ENCODE measurements around the gene B4GALT7.
"Not testable (repeated sequence)": the region's sequence is repeated elsewhere in the genome, so short reads cannot be mapped to it uniquely, and the experiment has no call there.

Gene B4GALT7

GRCh38 chr5:177599731-177600507, at the start of gene B4GALT7:
TSS of gene B4GALT7 (plus strand) at chr5:177600132. CDS start at chr5:177600211, 79 bp downstream.
- peak within 1 kb of the TSS; percentile 90 to 97 for H3K4me3 Mint-ChIP-seq
- DNase-seq (peak; percentile 80 to 87), ATAC-seq (peak; percentile 94)
- H3K9me3 Mint-ChIP-seq, result no peaks in the 10 kb centered on the region
- H3K27me3 Mint-ChIP-seq, result no peaks in the 10 kb centered on the region
- H3K4me1 Mint-ChIP-seq, result peaks cover 56% of the 10 kb centered on the region
- peak within 1 kb of the TSS; percentile 93 to 95 for H3K27ac Mint-ChIP-seq

- peaks cover 29% of the 10 kb centered on the region for H3K4me1 Mint-ChIP-seq
- H3K4me3 Mint-ChIP-seq, result peak overlapping the region; percentile 86 to 89
- no peak for ATAC-seq
- DNase-seq, result no peak
- H3K27ac Mint-ChIP-seq, result peak overlapping the region in 1 of 2 donors; percentile 79
- H3K9me3 Mint-ChIP-seq, result no peaks in the 10 kb centered on the region
- H3K27me3 Mint-ChIP-seq, result no peaks in the 10 kb centered on the region
These were observed 47.0 kb upstream of the B4GALT7 start for GRCh38 chr5:177552839-177553455.

GRCh38 chr5:177553671-177554429, 46.1 kb upstream of the B4GALT7 start:
- Mint-ChIP-seq H3K27me3 (no peaks in the 10 kb centered on the region), H3K4me3 (peak overlapping the region; percentile 86 to 89), H3K9me3 (no peaks in the 10 kb centered on the region), H3K4me1 (peaks cover 29% of the 10 kb centered on the region), H3K27ac (peak overlapping the region in 1 of 2 donors; percentile 78)
- DNase-seq, result peak; percentile 46
- ATAC-seq, result peak; percentile 65

GRCh38 chr5:177554474-177555111, 45.3 kb upstream of the B4GALT7 start, which contains the start of gene FAM193B:
TSS of gene FAM193B (minus strand) at chr5:177554563. CDS start at chr5:177554458, 105 bp downstream.
- Mint-ChIP-seq H3K27me3 (no peaks in the 10 kb centered on the region), H3K4me3 (peak within 1 kb of the TSS; percentile 89 to 91), H3K4me1 (peaks cover 29% of the 10 kb centered on the region), H3K27ac (peak within 1 kb of the TSS; percentile 94 to 95), H3K9me3 (no peaks in the 10 kb centered on the region)
- ATAC-seq, result peak; percentile 98
- peak; percentile 93 to 97 for DNase-seq

GRCh38 chr5:177555228-177555627, 44.7 kb upstream of the B4GALT7 start:
- no peaks in the 10 kb centered on the region for H3K9me3 Mint-ChIP-seq
- ATAC-seq (no peak), DNase-seq (no peak)
- no peaks in the 10 kb centered on the region for H3K27me3 Mint-ChIP-seq
- H3K4me3 Mint-ChIP-seq, result peak overlapping the region; percentile 89 to 91
- peak overlapping the region in 1 of 2 donors; percentile 95 for H3K27ac Mint-ChIP-seq
- H3K4me1 Mint-ChIP-seq, result peaks cover 29% of the 10 kb centered on the region

- H3K27me3 Mint-ChIP-seq, result no peaks in the 10 kb centered on the region
- ATAC-seq, result no peak
- H3K9me3 Mint-ChIP-seq, result no peaks in the 10 kb centered on the region
- peak overlapping the region; percentile 10 to 89 for H3K4me3 Mint-ChIP-seq
- H3K27ac Mint-ChIP-seq, result no peak overlapping the region
- peaks cover 29% of the 10 kb centered on the region for H3K4me1 Mint-ChIP-seq
- no peak for DNase-seq
These were observed 44.3 kb upstream of the B4GALT7 start for GRCh38 chr5:177555665-177556064.

GRCh38 chr5:177557041-177557647, 42.8 kb upstream of the B4GALT7 start:
- DNase-seq (no peak), ATAC-seq (no peak)
- Mint-ChIP-seq H3K27ac (no peak overlapping the region), H3K4me1 (peaks cover 25% of the 10 kb centered on the region), H3K4me3 (no peak overlapping the region), H3K27me3 (no peaks in the 10 kb centered on the region), H3K9me3 (no peaks in the 10 kb centered on the region)

- no peak for ATAC-seq
- DNase-seq, result no peak
- Mint-ChIP-seq H3K27me3 (no peaks in the 10 kb centered on the region), H3K4me1 (peaks cover 19% of the 10 kb centered on the region), H3K9me3 (no peaks in the 10 kb centered on the region), H3K4me3 (no peak overlapping the region), H3K27ac (no peak overlapping the region)
These were observed 42.1 kb upstream of the B4GALT7 start for GRCh38 chr5:177557796-177558195.

- not testable (repeated sequence) for H3K4me3 Mint-ChIP-seq, H3K4me1 Mint-ChIP-seq, H3K27me3 Mint-ChIP-seq, H3K9me3 Mint-ChIP-seq, H3K27ac Mint-ChIP-seq, ATAC-seq, DNase-seq
These were observed 40.4 kb upstream of the B4GALT7 start for GRCh38 chr5:177559446-177559941.

- Mint-ChIP-seq H3K4me1 (peaks cover 6% of the 10 kb centered on the region), H3K27ac (no peak overlapping the region), H3K27me3 (no peaks in the 10 kb centered on the region), H3K4me3 (no peak overlapping the region), H3K9me3 (no peaks in the 10 kb centered on the region)
- DNase-seq (no peak), ATAC-seq (no peak)
These were observed 34.9 kb upstream of the B4GALT7 start for GRCh38 chr5:177565046-177565445.

- Mint-ChIP-seq H3K9me3 (no peaks in the 10 kb centered on the region), H3K27ac (no peak overlapping the region), H3K4me3 (no peak overlapping the region), H3K27me3 (no peaks in the 10 kb centered on the region), H3K4me1 (peaks cover 6% of the 10 kb centered on the region)
- ATAC-seq (no peak), DNase-seq (no peak)
These were observed 31.6 kb upstream of the B4GALT7 start for GRCh38 chr5:177568326-177568725.

- DNase-seq (no peak), ATAC-seq (no peak)
- Mint-ChIP-seq H3K9me3 (no peaks in the 10 kb centered on the region), H3K4me1 (peaks cover 6% of the 10 kb centered on the region), H3K27ac (no peak overlapping the region), H3K4me3 (no peak overlapping the region), H3K27me3 (no peaks in the 10 kb centered on the region)
These were observed 30.0 kb upstream of the B4GALT7 start for GRCh38 chr5:177569894-177570293.

- no peak for ATAC-seq
- Mint-ChIP-seq H3K4me1 (no peaks in the 10 kb centered on the region), H3K27me3 (no peaks in the 10 kb centered on the region), H3K4me3 (no peak overlapping the region), H3K27ac (no peak overlapping the region), H3K9me3 (no peaks in the 10 kb centered on the region)
- no peak for DNase-seq
These were observed 24.4 kb upstream of the B4GALT7 start for GRCh38 chr5:177575488-177575887.

GRCh38 chr5:177576169-177576568, 23.8 kb upstream of the B4GALT7 start:
- Mint-ChIP-seq H3K27ac (no peak overlapping the region), H3K4me3 (no peak overlapping the region), H3K4me1 (no peaks in the 10 kb centered on the region), H3K9me3 (no peaks in the 10 kb centered on the region), H3K27me3 (no peaks in the 10 kb centered on the region)
- DNase-seq (no peak), ATAC-seq (no peak)

GRCh38 chr5:177578316-177578715, 21.6 kb upstream of the B4GALT7 start:
- DNase-seq (no peak), ATAC-seq (no peak)
- H3K9me3 Mint-ChIP-seq, result no peaks in the 10 kb centered on the region
- no peak overlapping the region for H3K4me3 Mint-ChIP-seq
- H3K27me3 Mint-ChIP-seq, result no peaks in the 10 kb centered on the region
- H3K27ac Mint-ChIP-seq, result no peak overlapping the region
- H3K4me1 Mint-ChIP-seq, result no peaks in the 10 kb centered on the region

All from stimulated activated naive CD8-positive, alpha-beta T cell treated with anti-CD3 and anti-CD28 coated beads, Interleukin-15, amount 100 ng/mL, for 72 hours (primary cell).